RWPE1 (cell line): ENCODE results near the gene DCTD.

Experiments used
- CTCF ChIA-PET: fragments of 350-600 bp; sonication (Branson Sonifier 250); formaldehyde crosslinking; extraction: SDS; loops from one replicate; lab custom pipeline; 2021; lab: Yijun Ruan, JAX
- POLR2A ChIA-PET: fragments of 400-600 bp; formaldehyde crosslinking; extraction: SDS; loops from one replicate; lab custom pipeline; 2020; ENCODE audit warnings: antibody characterized with exemption; ENCODE audit not compliant: low non-redundant PET; lab: Yijun Ruan, JAX
- DNase-seq: peaks from one replicate; pipeline ENCODE4 v3.0.0; 2012; ENCODE audit warnings: low spot score
- H3K27ac ChIP-seq: fragments of 450-650 bp; 2 replicates; pipeline ENCODE4 v1.5.1; 2017
- TF ChIP-seq, protein P1 (sequence below): fragments of 450-650 bp; conservative IDR thresholded peaks from 2 replicates; pipeline ENCODE4 v1.5.1; 2017; ENCODE audit warnings: low read depth, mild to moderate bottlenecking

DCTD gene

DNA sequence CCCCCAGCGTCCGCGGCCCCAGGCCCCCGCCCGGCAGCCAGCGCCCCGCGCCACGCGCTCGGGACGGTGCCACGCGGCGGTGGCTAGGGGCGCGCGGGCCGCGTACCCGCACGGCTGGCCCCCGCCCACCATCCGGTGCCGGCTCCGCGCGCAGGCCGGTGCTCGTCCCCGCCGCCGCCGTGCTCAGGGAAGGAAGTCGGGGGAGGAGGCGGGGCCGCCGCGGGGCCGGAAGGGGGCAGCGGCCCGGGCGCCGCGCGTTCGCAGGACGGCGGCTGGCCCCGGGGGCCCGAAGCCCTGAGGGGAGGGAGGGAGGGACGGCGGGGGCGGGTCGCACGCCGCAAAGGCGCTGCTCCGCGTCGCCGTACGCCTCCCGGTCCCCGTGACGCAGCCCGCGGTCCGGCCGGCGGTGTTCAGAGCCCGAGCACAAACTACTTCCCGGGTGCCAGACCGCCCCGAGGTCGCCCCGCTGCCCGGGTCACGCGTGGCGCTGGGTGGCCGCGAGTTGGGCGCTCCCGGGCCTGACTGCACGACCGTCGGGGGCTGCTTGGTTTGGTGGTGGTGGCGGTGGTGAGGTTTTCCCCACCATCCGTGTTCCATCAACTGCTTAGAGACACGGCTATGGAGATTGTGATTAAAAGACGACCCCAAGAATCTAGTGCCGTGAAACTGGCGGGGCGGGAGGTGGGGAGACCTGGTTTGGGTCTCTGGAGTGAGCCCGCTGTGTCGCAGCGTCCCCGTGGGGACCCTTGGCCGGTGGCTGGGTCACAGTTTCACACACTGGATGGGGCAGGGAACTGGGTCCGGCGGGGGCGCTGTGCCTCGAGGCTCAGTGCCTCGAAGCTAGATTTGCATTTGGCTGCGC is at the start of gene DCTD:
Gene DCTD (minus strand): TSS at position 205 of the 862 bp plus-strand sequence. CDS start 1,818 bp downstream, outside the sequence.
- TF ChIP-seq, protein P1, sequence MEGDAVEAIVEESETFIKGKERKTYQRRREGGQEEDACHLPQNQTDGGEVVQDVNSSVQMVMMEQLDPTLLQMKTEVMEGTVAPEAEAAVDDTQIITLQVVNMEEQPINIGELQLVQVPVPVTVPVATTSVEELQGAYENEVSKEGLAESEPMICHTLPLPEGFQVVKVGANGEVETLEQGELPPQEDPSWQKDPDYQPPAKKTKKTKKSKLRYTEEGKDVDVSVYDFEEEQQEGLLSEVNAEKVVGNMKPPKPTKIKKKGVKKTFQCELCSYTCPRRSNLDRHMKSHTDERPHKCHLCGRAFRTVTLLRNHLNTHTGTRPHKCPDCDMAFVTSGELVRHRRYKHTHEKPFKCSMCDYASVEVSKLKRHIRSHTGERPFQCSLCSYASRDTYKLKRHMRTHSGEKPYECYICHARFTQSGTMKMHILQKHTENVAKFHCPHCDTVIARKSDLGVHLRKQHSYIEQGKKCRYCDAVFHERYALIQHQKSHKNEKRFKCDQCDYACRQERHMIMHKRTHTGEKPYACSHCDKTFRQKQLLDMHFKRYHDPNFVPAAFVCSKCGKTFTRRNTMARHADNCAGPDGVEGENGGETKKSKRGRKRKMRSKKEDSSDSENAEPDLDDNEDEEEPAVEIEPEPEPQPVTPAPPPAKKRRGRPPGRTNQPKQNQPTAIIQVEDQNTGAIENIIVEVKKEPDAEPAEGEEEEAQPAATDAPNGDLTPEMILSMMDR = peak; percentile 44
- ChIA-PET CTCF (interaction anchor here (0.9 kb wide), 2 partner anchors 8 to 49 kb away, joined by 3 read pairs; no protein-coding TSS in a partner anchor), POLR2A (no interaction called here)
- peak; percentile 59 for DNase-seq
- peak within 1 kb of the TSS; percentile 90 for H3K27ac ChIP-seq

GRCh38 chr4:182960746-182961145 is 43.6 kb upstream of the DCTD start:
- POLR2A ChIA-PET = no interaction called here
- no peak overlapping the region for H3K27ac ChIP-seq
- DNase-seq = no peak
- CTCF ChIA-PET = interaction anchor here (0.6 kb wide), 1 partner anchor 184 kb away, joined by 6 read pairs; no protein-coding TSS in a partner anchor
- TF ChIP-seq, protein P1 = no peak

GRCh38 chr4:182960228-182960627 is 43.0 kb upstream of the DCTD start:
- POLR2A ChIA-PET = no interaction called here

GRCh38 chr4:182955411-182955810 is 38.2 kb upstream of the DCTD start:
- CTCF ChIA-PET = interaction anchor here (0.7 kb wide), 1 partner anchor 294 kb away, joined by 3 read pairs; no protein-coding TSS in a partner anchor

More at GRCh38 chr4:182960228-182960627, 43.0 kb upstream of the DCTD start:
- CTCF ChIA-PET = no interaction called here
- TF ChIP-seq, protein P1 = no peak
- DNase-seq = no peak
- H3K27ac ChIP-seq = no peak overlapping the region

DNA sequence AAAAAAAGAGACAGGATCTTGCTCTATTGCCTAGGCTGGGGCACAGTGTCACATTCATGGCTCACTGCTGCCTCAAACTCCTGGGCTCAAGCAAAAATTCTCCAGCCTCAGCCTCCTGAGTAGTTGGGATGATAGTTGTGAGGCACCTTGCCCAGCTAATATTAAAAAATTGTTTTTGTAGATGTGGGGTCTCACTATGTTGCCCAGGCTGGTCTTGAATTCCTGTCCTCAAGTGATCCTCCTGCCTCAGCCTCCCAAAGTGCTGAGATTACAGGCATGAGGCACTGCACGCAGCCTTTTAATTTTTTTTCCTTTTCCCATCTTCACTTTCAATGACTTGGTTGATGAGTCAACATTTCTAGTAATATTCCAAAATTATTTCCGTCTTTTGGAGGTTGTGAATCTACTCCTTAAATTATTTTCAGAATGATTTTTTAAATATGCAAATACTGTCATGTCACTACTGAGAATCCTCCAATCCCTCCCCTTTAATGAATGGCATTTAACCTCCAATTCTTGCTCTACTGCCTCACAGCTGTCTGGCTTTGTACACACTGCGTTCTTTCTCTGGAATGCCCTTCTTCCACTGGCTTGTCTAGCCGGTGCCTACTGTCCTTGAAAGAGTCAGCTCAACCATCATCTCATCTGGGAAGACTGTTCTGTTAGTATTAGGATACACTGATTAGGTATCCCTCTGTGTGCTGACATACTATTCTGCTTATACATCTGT is 27.5 kb upstream of the DCTD start:
- no peak overlapping the region for H3K27ac ChIP-seq
- DNase-seq = no peak
- ChIA-PET POLR2A (no interaction called here), CTCF (no interaction called here)
- TF ChIP-seq, protein P1 = no peak

More at GRCh38 chr4:182955411-182955810, 38.2 kb upstream of the DCTD start:
- POLR2A ChIA-PET = no interaction called here
- H3K27ac ChIP-seq = no peak overlapping the region
- DNase-seq = no peak
- TF ChIP-seq, protein P1 = no peak

DNA sequence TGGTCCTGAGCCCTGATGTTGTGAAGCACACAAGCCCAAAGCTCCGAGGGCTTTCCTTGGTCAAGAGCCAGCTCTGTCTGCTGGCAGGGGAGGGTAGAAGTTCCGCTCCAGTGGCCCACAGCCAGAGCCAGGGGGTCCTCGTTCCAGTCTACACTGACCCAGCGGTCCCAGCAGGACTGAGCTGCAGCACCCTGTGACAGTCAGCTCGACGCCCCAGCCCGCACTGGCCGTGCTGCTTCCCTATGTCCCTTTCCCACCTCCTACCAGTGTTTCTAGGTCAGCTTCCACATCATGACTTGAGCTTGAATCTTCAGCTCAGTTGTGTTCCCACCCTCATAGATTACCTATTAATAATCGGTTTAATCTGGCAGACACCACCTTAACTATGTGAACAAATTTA is 22.5 kb upstream of the DCTD start:
- ChIA-PET CTCF (interaction anchor here (0.6 to 0.7 kb wide), 2 partner anchors 180 to 319 kb away, joined by 3 to 4 read pairs; no protein-coding TSS in a partner anchor), POLR2A (no interaction called here)
- no peak for DNase-seq

More for the DNA sequence above, 22.5 kb upstream of the DCTD start:
- TF ChIP-seq, protein P1 = no peak
- no peak overlapping the region for H3K27ac ChIP-seq
